ENCODE results near the gene SNRPB.

DNA sequence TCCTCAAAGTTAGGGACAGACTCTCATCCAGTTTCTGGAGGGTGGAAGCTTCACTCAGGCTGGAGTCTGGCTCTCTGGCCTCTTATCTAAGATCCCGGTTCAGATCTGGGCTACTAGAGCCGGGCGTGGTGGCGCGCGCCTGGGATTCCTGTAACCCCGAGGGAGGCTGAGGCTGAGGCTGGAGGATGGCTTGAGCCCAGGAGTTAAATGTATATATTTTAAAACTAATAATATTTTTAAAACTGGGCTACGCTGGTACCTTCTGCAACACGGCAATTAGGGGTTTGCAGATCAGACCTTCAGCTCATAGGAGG, 38.8 kb upstream of the SNRPB start:
- TF ChIP-seq, protein P1, sequence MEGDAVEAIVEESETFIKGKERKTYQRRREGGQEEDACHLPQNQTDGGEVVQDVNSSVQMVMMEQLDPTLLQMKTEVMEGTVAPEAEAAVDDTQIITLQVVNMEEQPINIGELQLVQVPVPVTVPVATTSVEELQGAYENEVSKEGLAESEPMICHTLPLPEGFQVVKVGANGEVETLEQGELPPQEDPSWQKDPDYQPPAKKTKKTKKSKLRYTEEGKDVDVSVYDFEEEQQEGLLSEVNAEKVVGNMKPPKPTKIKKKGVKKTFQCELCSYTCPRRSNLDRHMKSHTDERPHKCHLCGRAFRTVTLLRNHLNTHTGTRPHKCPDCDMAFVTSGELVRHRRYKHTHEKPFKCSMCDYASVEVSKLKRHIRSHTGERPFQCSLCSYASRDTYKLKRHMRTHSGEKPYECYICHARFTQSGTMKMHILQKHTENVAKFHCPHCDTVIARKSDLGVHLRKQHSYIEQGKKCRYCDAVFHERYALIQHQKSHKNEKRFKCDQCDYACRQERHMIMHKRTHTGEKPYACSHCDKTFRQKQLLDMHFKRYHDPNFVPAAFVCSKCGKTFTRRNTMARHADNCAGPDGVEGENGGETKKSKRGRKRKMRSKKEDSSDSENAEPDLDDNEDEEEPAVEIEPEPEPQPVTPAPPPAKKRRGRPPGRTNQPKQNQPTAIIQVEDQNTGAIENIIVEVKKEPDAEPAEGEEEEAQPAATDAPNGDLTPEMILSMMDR (IDR thresholded peaks at IDR 0.05; ENCODE audit: insufficient read depth, low read length, poor library complexity, severe bottlenecking) = no peak
- TF ChIP-seq EZH2phosphoT487 (conservative IDR thresholded peaks at IDR 0.05; ENCODE audit: low read length) = no peak

All from SU-DHL-6 (cell line).